Liver (tissue), 9 donors: ENCODE data around the gene MTF1. TPM values are rescaled to one million over a fixed set of nuclear protein-coding genes. Genes with fewer than 3 reads are reported as not detected.

Source experiments
- DNase-seq: peaks from one replicate; pipeline ENCODE4 v3.0.0-alpha.2; 2017; ENCODE audit warnings: low spot score
- H3K27ac ChIP-seq, 2 donors: one replicate each; pipeline ENCODE4 v1.7.0; 2013; ENCODE audit warnings: inconsistent platforms in 2 of 2, low read length in 2 of 2, control low read depth in 1 of 2, low read depth in 1 of 2, mild to moderate bottlenecking in 1 of 2
- H3K27me3 ChIP-seq, 4 donors: one replicate each; pipeline versions ENCODE4 v1.6.1 to v1.7.0; 2013; ENCODE audit warnings: low read length in 3 of 4, inconsistent platforms in 1 of 4, mild to moderate bottlenecking in 1 of 4, moderate library complexity in 1 of 4; ENCODE audit not compliant: control insufficient read depth in 4 of 4, insufficient read depth in 4 of 4
- H3K36me3 ChIP-seq, 4 donors: one replicate each; pipeline versions ENCODE4 v1.6.1 to v1.7.0; 2013; ENCODE audit warnings: low read length in 3 of 4, mild to moderate bottlenecking in 3 of 4, low read depth in 1 of 4, moderate library complexity in 1 of 4; ENCODE audit not compliant: control insufficient read depth in 4 of 4, insufficient read depth in 3 of 4
- H3K4me1 ChIP-seq, 4 donors: one replicate each; pipeline versions ENCODE4 v1.6.1 to v1.7.0; 2013; ENCODE audit warnings: low read length in 3 of 4, mild to moderate bottlenecking in 3 of 4, moderate library complexity in 1 of 4; ENCODE audit not compliant: control insufficient read depth in 4 of 4, insufficient read depth in 4 of 4
- H3K4me3 ChIP-seq, 3 donors: one replicate each; pipeline versions ENCODE4 v1.6.1 to v1.7.0; 2013; ENCODE audit warnings: low read length in 3 of 3, control low read depth in 1 of 3, low read depth in 1 of 3, mild to moderate bottlenecking in 1 of 3
- H3K9ac ChIP-seq, 2 donors: one replicate each; pipeline ENCODE4 v1.7.0; 2013; ENCODE audit warnings: low read length in 2 of 2, mild to moderate bottlenecking in 2 of 2, moderate library complexity in 2 of 2, control low read depth in 1 of 2, low read depth in 1 of 2
- H3K9me3 ChIP-seq, 4 donors: one replicate each; pipeline versions ENCODE4 v1.6.1 to v1.7.0; 2013; ENCODE audit warnings: low read length in 3 of 4; ENCODE audit not compliant: control insufficient read depth in 4 of 4
- EGR1 ChIP-seq, 2 donors: IDR thresholded peaks; 2 replicates each; pipeline ENCODE4 v1.6.1; 2016 to 2018; ENCODE audit warnings: antibody characterized with exemption in 2 of 2, low read depth in 2 of 2
- FOXA1 ChIP-seq: IDR thresholded peaks from 2 replicates; pipeline ENCODE4 v1.6.1; 2016; ENCODE audit warnings: antibody characterized with exemption
- FOXA2 ChIP-seq: IDR thresholded peaks from 2 replicates; pipeline ENCODE4 v1.6.1; 2016; ENCODE audit warnings: antibody characterized with exemption
- GABPA ChIP-seq, 2 donors: IDR thresholded peaks in 1 of 2; conservative IDR thresholded peaks in 1 of 2; 2 replicates each; pipeline ENCODE4 v1.6.1; 2016; ENCODE audit warnings: antibody characterized with exemption in 2 of 2, mild to moderate bottlenecking in 1 of 2, moderate library complexity in 1 of 2
- HNF4G ChIP-seq: IDR thresholded peaks from 2 replicates; pipeline ENCODE4 v1.6.1; 2016; ENCODE audit warnings: antibody characterized with exemption
- JUND ChIP-seq, 2 donors: IDR thresholded peaks; 2 replicates each; pipeline ENCODE4 v1.6.1; 2016; ENCODE audit warnings: antibody characterized with exemption in 2 of 2
- NR2F2 ChIP-seq: IDR thresholded peaks from 2 replicates; pipeline ENCODE4 v1.6.1; 2016; ENCODE audit warnings: antibody characterized with exemption
- RAD21 ChIP-seq, 2 donors: IDR thresholded peaks; 2 replicates each; pipeline ENCODE4 v1.6.1; 2016; ENCODE audit warnings: antibody characterized with exemption in 2 of 2, mild to moderate bottlenecking in 2 of 2
- RXRA ChIP-seq, 2 donors: IDR thresholded peaks; 2 replicates each; pipeline ENCODE4 v1.6.1; 2017 to 2018; ENCODE audit warnings: antibody characterized with exemption in 2 of 2, mild to moderate bottlenecking in 1 of 2
- SP1 ChIP-seq: IDR thresholded peaks from 2 replicates; pipeline ENCODE4 v1.6.1; 2018; ENCODE audit warnings: antibody characterized with exemption, mild to moderate bottlenecking
- TAF1 ChIP-seq: conservative IDR thresholded peaks from 2 replicates; pipeline ENCODE4 v1.6.1; 2016; ENCODE audit warnings: antibody characterized with exemption, mild to moderate bottlenecking
- YY1 ChIP-seq: IDR thresholded peaks from 2 replicates; pipeline ENCODE4 v1.6.1; 2016; ENCODE audit warnings: antibody characterized with exemption, mild to moderate bottlenecking
- WGBS: extraction: QIAGEN DNeasy Blood & Tissue Kit; methylation state at CpG from one replicate; pipeline ENCODE4 v1.1.7; 2013; 5-methylcytosine and 5-hydroxymethylcytosine counted together
- polyA plus RNA-seq, 2 donors: library from polyadenylated mRNA; stranded (reverse) in 1 of 2; unstranded in 1 of 2; fragments of 200-250 nt in 1 of 2; fragments of >200 nt in 1 of 2; fragmentation: Nextera tagmentation in 1 of 2; extraction: Ambion mirVana in 1 of 2; gene quantifications; one replicate each; pipeline versions ENCODE4 v1.2.1 to v1.2.3, GENCODE V29; 2013 to 2015
- total RNA-seq, 2 donors: library from RNA; depleted of rRNA; stranded (reverse); fragments of >200 nt; gene quantifications; one replicate each; pipeline ENCODE4 v1.2.3, GENCODE V29; 2014
- TF ChIP-seq, protein P1 (sequence below): fragments of 150-350 bp; IDR thresholded peaks from 2 replicates; pipeline ENCODE4 v1.5.1; 2017; ENCODE audit warnings: improper control_type of control experiment, low read depth, low read length; ENCODE audit not compliant: missing input control
- TF ChIP-seq, protein P2 (sequence below): IDR thresholded peaks from 2 replicates; pipeline ENCODE4 v1.6.1; 2016; ENCODE audit warnings: antibody characterized with exemption
- TF ChIP-seq, protein P3 (sequence below): IDR thresholded peaks from 2 replicates; pipeline ENCODE4 v1.6.1; 2016; ENCODE audit warnings: antibody characterized with exemption, mild to moderate bottlenecking
- TF ChIP-seq, protein P4 (sequence below): IDR thresholded peaks from 2 replicates; pipeline ENCODE4 v1.6.1; 2016; ENCODE audit warnings: antibody characterized with exemption
- TF ChIP-seq, protein P5 (sequence below): IDR thresholded peaks from 2 replicates; pipeline ENCODE4 v1.6.1; 2016; ENCODE audit warnings: antibody characterized with exemption
- donor health status: healthy.
- donor health status: healthy.
- donor health status: healthy.
- donor health status: healthy.
- donor health status: healthy.

Gene MTF1
- total and polyA plus RNA-seq, 4 donors = 2.3 to 3.3 (median 3.0) TPM

DNA sequence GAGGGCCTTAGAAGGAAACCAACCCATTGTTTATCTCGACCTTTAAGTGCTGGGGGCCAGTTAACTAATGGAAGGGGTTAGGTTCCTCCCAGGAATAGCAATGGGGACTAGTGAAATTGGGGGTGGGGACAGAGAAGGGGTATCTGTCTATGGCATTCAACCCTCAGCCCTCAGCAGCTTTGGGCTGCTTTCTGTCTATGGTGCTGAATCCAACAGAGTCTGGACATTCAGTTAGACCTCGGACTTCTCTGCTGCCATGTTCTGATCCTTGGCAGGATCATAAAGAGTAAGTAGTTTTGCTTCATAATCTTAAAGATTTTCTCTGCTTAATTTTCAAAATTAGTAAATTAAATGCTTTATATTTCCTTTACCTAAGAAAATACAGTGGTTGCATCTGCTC, 91.9 kb downstream of the MTF1 start:
- TF ChIP-seq FOXA2 = no peak
- TF ChIP-seq, protein P1, sequence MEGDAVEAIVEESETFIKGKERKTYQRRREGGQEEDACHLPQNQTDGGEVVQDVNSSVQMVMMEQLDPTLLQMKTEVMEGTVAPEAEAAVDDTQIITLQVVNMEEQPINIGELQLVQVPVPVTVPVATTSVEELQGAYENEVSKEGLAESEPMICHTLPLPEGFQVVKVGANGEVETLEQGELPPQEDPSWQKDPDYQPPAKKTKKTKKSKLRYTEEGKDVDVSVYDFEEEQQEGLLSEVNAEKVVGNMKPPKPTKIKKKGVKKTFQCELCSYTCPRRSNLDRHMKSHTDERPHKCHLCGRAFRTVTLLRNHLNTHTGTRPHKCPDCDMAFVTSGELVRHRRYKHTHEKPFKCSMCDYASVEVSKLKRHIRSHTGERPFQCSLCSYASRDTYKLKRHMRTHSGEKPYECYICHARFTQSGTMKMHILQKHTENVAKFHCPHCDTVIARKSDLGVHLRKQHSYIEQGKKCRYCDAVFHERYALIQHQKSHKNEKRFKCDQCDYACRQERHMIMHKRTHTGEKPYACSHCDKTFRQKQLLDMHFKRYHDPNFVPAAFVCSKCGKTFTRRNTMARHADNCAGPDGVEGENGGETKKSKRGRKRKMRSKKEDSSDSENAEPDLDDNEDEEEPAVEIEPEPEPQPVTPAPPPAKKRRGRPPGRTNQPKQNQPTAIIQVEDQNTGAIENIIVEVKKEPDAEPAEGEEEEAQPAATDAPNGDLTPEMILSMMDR = no peak
- no peak for TF ChIP-seq HNF4G
- no peak for TF ChIP-seq JUND (IDR thresholded peaks at IDR 0.05)
- no peak for TF ChIP-seq RAD21 (IDR thresholded peaks at IDR 0.05)
- TF ChIP-seq, protein P2, sequence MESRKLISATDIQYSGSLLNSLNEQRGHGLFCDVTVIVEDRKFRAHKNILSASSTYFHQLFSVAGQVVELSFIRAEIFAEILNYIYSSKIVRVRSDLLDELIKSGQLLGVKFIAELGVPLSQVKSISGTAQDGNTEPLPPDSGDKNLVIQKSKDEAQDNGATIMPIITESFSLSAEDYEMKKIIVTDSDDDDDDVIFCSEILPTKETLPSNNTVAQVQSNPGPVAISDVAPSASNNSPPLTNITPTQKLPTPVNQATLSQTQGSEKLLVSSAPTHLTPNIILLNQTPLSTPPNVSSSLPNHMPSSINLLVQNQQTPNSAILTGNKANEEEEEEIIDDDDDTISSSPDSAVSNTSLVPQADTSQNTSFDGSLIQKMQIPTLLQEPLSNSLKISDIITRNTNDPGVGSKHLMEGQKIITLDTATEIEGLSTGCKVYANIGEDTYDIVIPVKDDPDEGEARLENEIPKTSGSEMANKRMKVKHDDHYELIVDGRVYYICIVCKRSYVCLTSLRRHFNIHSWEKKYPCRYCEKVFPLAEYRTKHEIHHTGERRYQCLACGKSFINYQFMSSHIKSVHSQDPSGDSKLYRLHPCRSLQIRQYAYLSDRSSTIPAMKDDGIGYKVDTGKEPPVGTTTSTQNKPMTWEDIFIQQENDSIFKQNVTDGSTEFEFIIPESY = no peak
- TF ChIP-seq, protein P3, sequence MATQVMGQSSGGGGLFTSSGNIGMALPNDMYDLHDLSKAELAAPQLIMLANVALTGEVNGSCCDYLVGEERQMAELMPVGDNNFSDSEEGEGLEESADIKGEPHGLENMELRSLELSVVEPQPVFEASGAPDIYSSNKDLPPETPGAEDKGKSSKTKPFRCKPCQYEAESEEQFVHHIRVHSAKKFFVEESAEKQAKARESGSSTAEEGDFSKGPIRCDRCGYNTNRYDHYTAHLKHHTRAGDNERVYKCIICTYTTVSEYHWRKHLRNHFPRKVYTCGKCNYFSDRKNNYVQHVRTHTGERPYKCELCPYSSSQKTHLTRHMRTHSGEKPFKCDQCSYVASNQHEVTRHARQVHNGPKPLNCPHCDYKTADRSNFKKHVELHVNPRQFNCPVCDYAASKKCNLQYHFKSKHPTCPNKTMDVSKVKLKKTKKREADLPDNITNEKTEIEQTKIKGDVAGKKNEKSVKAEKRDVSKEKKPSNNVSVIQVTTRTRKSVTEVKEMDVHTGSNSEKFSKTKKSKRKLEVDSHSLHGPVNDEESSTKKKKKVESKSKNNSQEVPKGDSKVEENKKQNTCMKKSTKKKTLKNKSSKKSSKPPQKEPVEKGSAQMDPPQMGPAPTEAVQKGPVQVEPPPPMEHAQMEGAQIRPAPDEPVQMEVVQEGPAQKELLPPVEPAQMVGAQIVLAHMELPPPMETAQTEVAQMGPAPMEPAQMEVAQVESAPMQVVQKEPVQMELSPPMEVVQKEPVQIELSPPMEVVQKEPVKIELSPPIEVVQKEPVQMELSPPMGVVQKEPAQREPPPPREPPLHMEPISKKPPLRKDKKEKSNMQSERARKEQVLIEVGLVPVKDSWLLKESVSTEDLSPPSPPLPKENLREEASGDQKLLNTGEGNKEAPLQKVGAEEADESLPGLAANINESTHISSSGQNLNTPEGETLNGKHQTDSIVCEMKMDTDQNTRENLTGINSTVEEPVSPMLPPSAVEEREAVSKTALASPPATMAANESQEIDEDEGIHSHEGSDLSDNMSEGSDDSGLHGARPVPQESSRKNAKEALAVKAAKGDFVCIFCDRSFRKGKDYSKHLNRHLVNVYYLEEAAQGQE = no peak
- TF ChIP-seq FOXA1 = no peak
- TF ChIP-seq EGR1 (IDR thresholded peaks at IDR 0.05; ENCODE audit: low read depth in 2 of 2) = no peak
- TF ChIP-seq, protein P4, sequence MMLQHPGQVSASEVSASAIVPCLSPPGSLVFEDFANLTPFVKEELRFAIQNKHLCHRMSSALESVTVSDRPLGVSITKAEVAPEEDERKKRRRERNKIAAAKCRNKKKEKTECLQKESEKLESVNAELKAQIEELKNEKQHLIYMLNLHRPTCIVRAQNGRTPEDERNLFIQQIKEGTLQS = no peak
- no peak for TF ChIP-seq TAF1
- H3K27me3 ChIP-seq = peaks cover 0 to 19% (median 8%) of the 10 kb centered on the region in 4 donors
- WGBS = 30% methylated on average over 2 of the region's 2 CpGs

DNA sequence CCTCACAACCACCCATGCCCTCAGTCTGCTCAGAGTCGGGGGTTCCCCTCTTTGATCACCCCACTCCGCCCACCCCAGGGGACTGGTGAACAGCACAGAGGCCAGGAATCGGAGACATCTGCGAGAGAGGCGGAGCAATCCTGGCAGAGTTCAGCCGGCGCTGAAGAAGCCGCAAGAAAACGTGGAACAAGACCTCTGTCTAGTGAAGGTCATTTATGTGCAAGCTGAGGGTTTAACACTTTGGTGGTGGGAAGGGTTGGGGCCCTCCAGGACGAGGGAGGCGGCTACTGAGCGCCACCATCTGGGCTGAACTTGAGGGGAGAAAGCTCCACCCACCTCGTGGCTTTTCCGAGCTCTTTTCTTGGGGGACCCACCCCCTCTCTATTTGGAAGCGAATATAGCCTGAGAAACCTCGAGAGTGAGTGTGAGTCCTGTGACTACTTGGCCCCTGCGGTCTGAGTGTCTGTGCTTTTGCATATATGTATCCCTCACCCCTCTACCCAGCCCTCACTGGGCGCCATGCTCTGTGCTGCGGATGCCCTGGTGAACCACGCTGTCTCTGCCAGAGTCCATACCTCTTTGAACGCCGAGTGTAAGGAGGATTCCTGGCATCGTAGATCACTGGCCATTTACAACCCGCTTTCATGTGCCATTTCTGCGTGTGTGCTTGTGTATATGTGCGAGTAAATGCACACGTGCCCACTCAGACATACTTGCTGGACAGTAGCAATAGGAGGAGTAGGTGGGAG, 93.3 kb downstream of the MTF1 start:
- H3K27ac ChIP-seq = no peak overlapping the region
- no peak for DNase-seq
- H3K4me1 ChIP-seq = peaks cover 0 to 3% (median 0%) of the 10 kb centered on the region in 4 donors
- no peak overlapping the region for H3K4me3 ChIP-seq
- no peaks in the 10 kb centered on the region for H3K36me3 ChIP-seq
- H3K9me3 ChIP-seq = peaks cover 0 to 3% (median 0%) of the 10 kb centered on the region in 4 donors
- 8% methylated on average over 27 of the region's 27 CpGs for WGBS
- H3K27me3 ChIP-seq = peaks cover 0 to 25% (median 9%) of the 10 kb centered on the region in 4 donors
- TF ChIP-seq, protein P5, sequence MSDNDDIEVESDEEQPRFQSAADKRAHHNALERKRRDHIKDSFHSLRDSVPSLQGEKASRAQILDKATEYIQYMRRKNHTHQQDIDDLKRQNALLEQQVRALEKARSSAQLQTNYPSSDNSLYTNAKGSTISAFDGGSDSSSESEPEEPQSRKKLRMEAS = no peak
- TF ChIP-seq YY1 (no peak), FOXA2 (no peak), NR2F2 (no peak), RXRA (IDR thresholded peaks at IDR 0.05) (no peak), JUND (IDR thresholded peaks at IDR 0.05) (no peak), SP1 (no peak), GABPA (IDR thresholded peaks at IDR 0.05 in 1 of 2, conservative IDR thresholded peaks at IDR 0.05 in 1 of 2) (no peak), RAD21 (IDR thresholded peaks at IDR 0.05) (no peak)
- TF ChIP-seq, protein P1 = no peak
- TF ChIP-seq, protein P2 = no peak
- H3K9ac ChIP-seq = no peak overlapping the region

More for the DNA sequence above, 91.9 kb downstream of the MTF1 start:
- H3K9ac ChIP-seq = no peak overlapping the region
- peaks cover 0 to 3% (median 0%) of the 10 kb centered on the region in 4 donors for H3K9me3 ChIP-seq
- no peak overlapping the region for H3K27ac ChIP-seq
- H3K4me1 ChIP-seq = peaks cover 0 to 3% (median 0%) of the 10 kb centered on the region in 4 donors
- H3K4me3 ChIP-seq = no peak overlapping the region
- H3K36me3 ChIP-seq = no peaks in the 10 kb centered on the region
- DNase-seq = no peak
